IMR-90 (cell line): ENCODE data around the gene ACVR2B. TPM values are rescaled to one million over a fixed set of nuclear protein-coding genes. Genes with fewer than 3 reads are reported as not detected.

Experiments used
- ATAC-seq: fragments of 200-7000 bp; cut with Tn5 transposase; 2 replicates; pipeline ENCODE4 v1.9.1; 2020; ENCODE audit warnings: low read depth, mild to moderate bottlenecking, moderate library complexity
- BruUV-seq: library from RNA; stranded (reverse); fragments of 400-500 nt; replicated peaks from 2 replicates; lab custom pipeline; 2021; lab: Mats Ljungman, UMichigan
- CTCF ChIA-PET: fragments of 300-600 bp; formaldehyde crosslinking; extraction: SDS; loops from one replicate; lab custom pipeline; 2021; ENCODE audit warnings: antibody characterized with exemption; lab: Yijun Ruan, JAX
- POLR2A ChIA-PET: fragments of 300-600 bp; sonication (Branson Sonifier 250); formaldehyde crosslinking; loops from one replicate; lab custom pipeline; 2022; ENCODE audit warnings: antibody characterized with exemption; ENCODE audit not compliant: unreplicated experiment; lab: Charles Lee
- DNase-seq: peaks from one replicate; pipeline ENCODE4 v3.0.0; 2013
- H2AFZ ChIP-seq: replicated peaks from 2 replicates; pipeline ENCODE3; 2013; ENCODE audit warnings: low read length, mild to moderate bottlenecking; ENCODE audit not compliant: poor library complexity
- H2AK5ac ChIP-seq: 2 replicates; pipeline ENCODE4 v1.6.1; 2013; ENCODE audit warnings: low read depth, low read length, inconsistent platforms
- H2AK9ac ChIP-seq: replicated peaks from 2 replicates; pipeline ENCODE3; 2013; ENCODE audit warnings: mild to moderate bottlenecking, low read depth, low read length, moderate library complexity; ENCODE audit not compliant: poor library complexity
- H2BK120ac ChIP-seq: 2 replicates; pipeline ENCODE4 v1.6.1; 2013; ENCODE audit warnings: low read depth, low read length, inconsistent platforms
- H2BK15ac ChIP-seq: 3 replicates; pipeline ENCODE4 v1.6.1; 2013; ENCODE audit warnings: low read depth, low read length, inconsistent platforms
- H2BK20ac ChIP-seq: 2 replicates; pipeline ENCODE4 v1.6.1; 2013; ENCODE audit warnings: low read depth, mild to moderate bottlenecking, inconsistent platforms, low read length, moderate library complexity
- H2BK5ac ChIP-seq: 2 replicates; pipeline ENCODE4 v1.6.1; 2013; ENCODE audit warnings: mild to moderate bottlenecking, low read depth, low read length, inconsistent platforms; ENCODE audit not compliant: poor library complexity, severe bottlenecking
- H3K14ac ChIP-seq: replicated peaks from 2 replicates; pipeline ENCODE4 v1.6.1; 2013; ENCODE audit warnings: low read depth, low read length, inconsistent platforms
- H3K18ac ChIP-seq: 2 replicates; pipeline ENCODE4 v1.6.1; 2013; ENCODE audit warnings: low read depth, low read length, control low read depth
- H3K23ac ChIP-seq: 2 replicates; pipeline ENCODE4 v1.6.1; 2013; ENCODE audit warnings: low read depth, low read length, inconsistent platforms
- H3K27ac ChIP-seq: 2 replicates; pipeline ENCODE4 v1.5.1; 2013; ENCODE audit warnings: mild to moderate bottlenecking, control low read depth, low read length; ENCODE audit not compliant: insufficient read depth
- H3K27me3 ChIP-seq: 2 replicates; pipeline ENCODE4 v1.6.1; 2013; ENCODE audit warnings: low read length; ENCODE audit not compliant: control insufficient read depth, insufficient read depth
- H3K36me3 ChIP-seq: 2 replicates; pipeline ENCODE4 v1.6.1; 2013; ENCODE audit warnings: low read length, mixed read lengths; ENCODE audit not compliant: control insufficient read depth, insufficient read depth
- H3K4ac ChIP-seq: 2 replicates; pipeline ENCODE4 v1.6.1; 2013; ENCODE audit warnings: low read depth, low read length, inconsistent platforms
- H3K4me1 ChIP-seq: 2 replicates; pipeline ENCODE4 v1.6.1; 2013; ENCODE audit warnings: low read length, mixed read lengths; ENCODE audit not compliant: control insufficient read depth, insufficient read depth
- H3K4me2 ChIP-seq: 2 replicates; pipeline ENCODE4 v1.6.1; 2013; ENCODE audit warnings: low read depth, mild to moderate bottlenecking, control low read depth, low read length, moderate library complexity
- H3K4me3 ChIP-seq: 2 replicates; pipeline ENCODE4 v1.5.1; 2013; ENCODE audit warnings: low read depth, mild to moderate bottlenecking, control low read depth, low read length, moderate library complexity; ENCODE audit not compliant: insufficient read depth
- H3K56ac ChIP-seq: 2 replicates; pipeline ENCODE4 v1.6.1; 2013; ENCODE audit warnings: low read length, inconsistent platforms; ENCODE audit not compliant: insufficient read depth; ENCODE audit errors: extremely low read depth
- H3K79me1 ChIP-seq, 2 experiments: 2 replicates each; pipeline ENCODE4 v1.6.1; 2013; ENCODE audit warnings: low read length in 2 of 2, inconsistent platforms in 1 of 2, low read depth in 1 of 2
- H3K9ac ChIP-seq: 2 replicates; pipeline ENCODE4 v1.6.1; 2013; ENCODE audit warnings: low read depth, low read length, control low read depth
- H3K9me1 ChIP-seq: 2 replicates; pipeline ENCODE4 v1.6.1; 2013; ENCODE audit warnings: low read length, inconsistent platforms; ENCODE audit not compliant: insufficient read depth
- H3K9me3 ChIP-seq: 2 replicates; pipeline ENCODE4 v1.6.1; 2013; ENCODE audit warnings: low read length; ENCODE audit not compliant: control insufficient read depth, insufficient read depth
- H4K20me1 ChIP-seq: 2 replicates; pipeline ENCODE4 v1.6.1; 2013; ENCODE audit warnings: low read length, inconsistent platforms; ENCODE audit not compliant: insufficient read depth
- H4K5ac ChIP-seq: 2 replicates; pipeline ENCODE4 v1.6.1; 2013; ENCODE audit warnings: mild to moderate bottlenecking, low read depth, low read length, control low read depth
- H4K8ac ChIP-seq, 2 experiments: 2 replicates each; pipeline ENCODE4 v1.6.1; 2013; ENCODE audit warnings: low read depth in 2 of 2, low read length in 2 of 2, control low read depth in 1 of 2, inconsistent platforms in 1 of 2
- H4K91ac ChIP-seq: 2 replicates; pipeline ENCODE4 v1.6.1; 2013; ENCODE audit warnings: low read depth, low read length, inconsistent platforms; ENCODE audit not compliant: insufficient read depth
- BHLHE40 ChIP-seq: fragments of 150-350 bp; IDR thresholded peaks from 2 replicates; pipeline ENCODE4 v1.6.1; 2016; ENCODE audit warnings: mild to moderate bottlenecking, low read depth, low read length
- CHD1 ChIP-seq: IDR thresholded peaks from 2 replicates; pipeline ENCODE4 v1.6.1; 2012; ENCODE audit warnings: low read depth, low read length, improper control_type of control experiment
- ELK1 ChIP-seq: fragments of 150-350 bp; IDR thresholded peaks from 2 replicates; pipeline ENCODE4 v1.6.1; 2016; ENCODE audit warnings: low read depth, mild to moderate bottlenecking, low read length, moderate library complexity, borderline replicate concordance
- FOS ChIP-seq: fragments of 150-350 bp; IDR thresholded peaks from 2 replicates; pipeline ENCODE4 v1.6.1; 2016; ENCODE audit warnings: low read depth, low read length
- NFE2L2 ChIP-seq: fragments of 150-350 bp; IDR thresholded peaks from 2 replicates; pipeline ENCODE4 v1.6.1; 2016; ENCODE audit warnings: low read depth, mild to moderate bottlenecking, low read length
- RAD21 ChIP-seq: IDR thresholded peaks from 2 replicates; pipeline ENCODE4 v1.6.1; 2012; ENCODE audit warnings: low read length, improper control_type of control experiment
- SMC3 ChIP-seq: fragments of 150-350 bp; IDR thresholded peaks from 2 replicates; pipeline ENCODE4 v1.6.1; 2016; ENCODE audit warnings: low read depth, mild to moderate bottlenecking, antibody characterized with exemption, low read length, moderate library complexity
- USF2 ChIP-seq: fragments of 150-350 bp; IDR thresholded peaks from 2 replicates; pipeline ENCODE4 v1.6.1; 2017; ENCODE audit warnings: mild to moderate bottlenecking, antibody characterized with exemption, low read length, low read depth
- WGBS, 2 experiments: methylation state at CpG; one replicate each; pipeline versions ENCODE4 v1.1.5 to v1.1.7; 2013; ENCODE audit warnings: missing lambda C conversion rate in 2 of 2; ENCODE audit not compliant: insufficient read length in 1 of 2; ENCODE audit errors: extremely low coverage in 2 of 2; 5-methylcytosine and 5-hydroxymethylcytosine counted together
- dilution Hi-C: fragments of 300-500 bp; cut with HindIII; formaldehyde crosslinking; loops from one replicate; pipeline ENCODE4 v1.14.3; 2018; ENCODE audit warnings: low sequenced_read_pairs; ENCODE audit not compliant: unreplicated experiment
- in situ Hi-C: fragments of 300-500 bp; cut with MboI; formaldehyde crosslinking; loops from 3 replicates; pipeline ENCODE4 v1.14.3; 2019; ENCODE audit warnings: low sequenced_read_pairs, inconsistent platforms, mixed read lengths
- intact Hi-C: fragments of 100-400 bp; cut with micrococcal nuclease; formaldehyde crosslinking; loops from 2 replicates; pipeline ENCODE4 v1.10.0; 2022
- polyA plus RNA-seq, 3 experiments: library from polyadenylated mRNA; depleted of rRNA; stranded (reverse); fragments of >200 nt; gene quantifications; 2 replicates each; pipeline ENCODE4 v1.2.3, GENCODE V29; 2012; ENCODE audit warnings: low replicate concordance in 1 of 3
- total RNA-seq: library from RNA; depleted of rRNA; stranded (reverse); fragments of >200 nt; gene quantifications from 2 replicates; pipeline ENCODE4 v1.2.3, GENCODE V29; 2012

The ACVR2B gene
- total and polyA plus RNA-seq, 2 of the 4 experiments (the other 2 are of a cell fraction): 0.60 to 1.3 TPM

- H3K23ac ChIP-seq: no peak overlapping the region
- no peak for DNase-seq
- WGBS, 2 experiments: 65% methylated on average over 2 of the region's 7 CpGs; no CpG with 5 or more reads in 1 of the 2 experiments
- no peak overlapping the region for H4K8ac ChIP-seq
- H3K4me3 ChIP-seq: no peak overlapping the region
- no peak overlapping the region for H2BK20ac ChIP-seq
- no peak overlapping the region for H2AK5ac ChIP-seq
- no peak for TF ChIP-seq BHLHE40
- TF ChIP-seq RAD21: no peak
- no peak for TF ChIP-seq CHD1
- no peak for TF ChIP-seq NFE2L2
- no peak for TF ChIP-seq ELK1
- no peak for TF ChIP-seq USF2
- TF ChIP-seq SMC3: no peak
- TF ChIP-seq FOS: no peak
- BruUV-seq: no TSS peak
- no peak for ATAC-seq
- H4K5ac ChIP-seq: no peak overlapping the region
- POLR2A ChIA-PET: no interaction called here
- no peak overlapping the region for H3K56ac ChIP-seq
- no peaks in the 10 kb centered on the region; the same call in 1 of the 2 replicates for H3K9me1 ChIP-seq
- no peak overlapping the region for H4K91ac ChIP-seq
- H2BK120ac ChIP-seq: no peak overlapping the region
- H2BK5ac ChIP-seq: no peak overlapping the region
- dilution Hi-C loops (loop anchor here (25.0 kb wide), 1 partner anchor 113 kb away; no protein-coding TSS in a partner anchor), in situ Hi-C loops (no loop called here), intact Hi-C loops (no loop called here)
- H3K79me1 ChIP-seq: peaks cover 4 to 17% of the 10 kb centered on the region in 2 experiments
- H3K4ac ChIP-seq: no peak overlapping the region
- no peaks in the 10 kb centered on the region for H3K27me3 ChIP-seq
- H3K14ac ChIP-seq: no peak overlapping the region
- no peak overlapping the region for H2BK15ac ChIP-seq
- H3K4me1 ChIP-seq: no peaks in the 10 kb centered on the region
- H3K9me3 ChIP-seq: no peaks in the 10 kb centered on the region
- H3K36me3 ChIP-seq: peaks cover 4% of the 10 kb centered on the region; the same call in 1 of the 2 replicates
- H2AFZ ChIP-seq: no peak overlapping the region
- no peak overlapping the region for H3K27ac ChIP-seq
- no peak overlapping the region for H2AK9ac ChIP-seq
- peaks cover 14% of the 10 kb centered on the region for H4K20me1 ChIP-seq
- H3K9ac ChIP-seq: no peak overlapping the region
- no peak overlapping the region for H3K18ac ChIP-seq
- CTCF ChIA-PET: no interaction called here
- no peak overlapping the region for H3K4me2 ChIP-seq
Observed at GRCh38 chr3:38474928-38475605, 21.4 kb downstream of the ACVR2B start.
